Subcutaneous adipose tissue (tissue), 4 donors: ENCODE data around the gene SYT10. TPM values are rescaled to one million over a fixed set of nuclear protein-coding genes. Genes with fewer than 3 reads are reported as not detected.

ENCODE experiments used
- total RNA-seq, 4 donors: library from RNA; depleted of rRNA; stranded (reverse); fragments of >200 nt; gene quantifications; one replicate each; pipeline ENCODE4 v1.1.0, GENCODE V29; 2016
- TF ChIP-seq, protein P1 (sequence below): fragments of 450-650 bp; IDR thresholded peaks from one replicate; pipeline ENCODE4 v1.5.1; 2016; ENCODE audit warnings: low read depth, mild to moderate bottlenecking, control low read depth, antibody characterized with exemption, moderate library complexity

SYT10 gene
- total RNA-seq, 4 donors from 2014 or later: not detected

DNA sequence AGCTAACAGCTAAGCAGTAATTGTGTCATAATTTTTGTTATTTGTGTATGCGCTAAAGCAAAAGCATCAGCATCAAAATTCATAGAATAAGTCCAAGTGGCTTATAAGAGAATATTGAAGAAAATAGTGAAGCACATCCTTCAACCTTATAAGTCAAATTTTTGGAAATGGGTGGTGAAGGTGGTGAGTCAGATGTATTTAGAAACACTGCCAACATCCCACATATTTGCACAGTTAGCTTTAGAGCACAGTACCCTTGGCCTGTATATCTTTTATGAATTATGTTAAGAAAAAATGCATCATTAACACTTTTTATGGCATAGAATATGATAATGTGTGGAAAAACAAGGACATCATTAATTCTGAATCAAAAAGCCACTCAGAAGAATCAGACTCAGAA lies 8.0 kb downstream of the SYT10 start:
- TF ChIP-seq, protein P1, sequence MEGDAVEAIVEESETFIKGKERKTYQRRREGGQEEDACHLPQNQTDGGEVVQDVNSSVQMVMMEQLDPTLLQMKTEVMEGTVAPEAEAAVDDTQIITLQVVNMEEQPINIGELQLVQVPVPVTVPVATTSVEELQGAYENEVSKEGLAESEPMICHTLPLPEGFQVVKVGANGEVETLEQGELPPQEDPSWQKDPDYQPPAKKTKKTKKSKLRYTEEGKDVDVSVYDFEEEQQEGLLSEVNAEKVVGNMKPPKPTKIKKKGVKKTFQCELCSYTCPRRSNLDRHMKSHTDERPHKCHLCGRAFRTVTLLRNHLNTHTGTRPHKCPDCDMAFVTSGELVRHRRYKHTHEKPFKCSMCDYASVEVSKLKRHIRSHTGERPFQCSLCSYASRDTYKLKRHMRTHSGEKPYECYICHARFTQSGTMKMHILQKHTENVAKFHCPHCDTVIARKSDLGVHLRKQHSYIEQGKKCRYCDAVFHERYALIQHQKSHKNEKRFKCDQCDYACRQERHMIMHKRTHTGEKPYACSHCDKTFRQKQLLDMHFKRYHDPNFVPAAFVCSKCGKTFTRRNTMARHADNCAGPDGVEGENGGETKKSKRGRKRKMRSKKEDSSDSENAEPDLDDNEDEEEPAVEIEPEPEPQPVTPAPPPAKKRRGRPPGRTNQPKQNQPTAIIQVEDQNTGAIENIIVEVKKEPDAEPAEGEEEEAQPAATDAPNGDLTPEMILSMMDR: no peak

DNA sequence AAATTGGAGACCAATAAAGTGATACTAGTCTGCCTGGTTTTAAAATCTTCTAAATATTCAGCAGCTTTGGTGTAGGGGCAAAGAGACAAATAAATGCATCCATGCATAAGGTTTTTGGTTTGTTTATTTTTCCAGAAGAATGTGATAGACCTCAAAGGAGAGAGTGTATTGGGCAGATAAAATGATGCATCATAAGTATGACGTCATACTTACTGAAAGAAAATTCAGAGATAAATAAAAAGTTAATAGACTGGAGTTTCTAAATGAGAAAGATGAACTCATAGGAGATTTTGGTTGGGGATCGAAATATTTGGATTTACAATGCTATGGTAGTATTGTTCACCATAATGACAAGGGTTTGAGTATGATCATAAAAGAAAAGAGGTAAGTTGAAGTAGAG lies 10.2 kb downstream of the SYT10 start:
- TF ChIP-seq, protein P1: no peak

DNA sequence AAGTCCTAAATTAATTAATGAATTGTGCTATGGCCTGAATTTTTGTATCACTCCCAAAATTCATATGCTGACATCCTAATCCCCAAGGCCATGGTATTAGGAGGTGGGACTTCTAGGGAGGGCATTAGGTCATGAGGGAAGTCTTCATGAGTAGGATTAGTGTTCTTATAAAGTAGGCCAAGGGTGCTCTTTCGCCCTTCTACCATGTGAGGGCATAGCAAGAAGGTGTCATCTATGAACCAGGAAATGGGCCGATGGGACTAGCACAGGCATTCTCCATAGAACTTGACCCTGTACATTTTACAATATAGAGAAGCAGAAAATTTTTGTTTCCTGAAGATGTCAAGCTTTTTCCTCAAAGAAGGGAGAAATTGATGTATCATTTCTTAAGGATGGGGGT lies 12.5 kb downstream of the SYT10 start:
- TF ChIP-seq, protein P1: no peak

DNA sequence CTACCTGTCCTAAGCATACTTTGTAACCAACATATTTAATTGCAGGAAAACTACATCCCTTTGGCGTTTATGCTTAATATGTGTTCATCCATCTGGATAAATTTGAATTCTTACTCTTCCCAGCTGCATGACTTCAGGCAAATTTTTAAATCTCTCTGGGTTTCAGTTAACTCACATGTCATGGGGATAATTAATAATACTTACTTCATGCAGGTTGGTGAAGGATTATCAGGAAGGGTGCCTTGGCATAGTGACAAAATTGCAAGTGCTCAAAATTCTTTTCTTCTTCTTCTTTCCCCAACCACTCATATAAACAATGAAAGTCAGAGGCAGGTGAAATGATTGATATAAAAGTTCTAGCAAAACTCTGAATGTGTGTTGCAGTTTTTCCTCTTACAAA lies 15.9 kb downstream of the SYT10 start:
- TF ChIP-seq, protein P1: no peak

- TF ChIP-seq, protein P1: no peak
Observed at GRCh38 chr12:33383503-33383902, 56.1 kb downstream of the SYT10 start.

DNA sequence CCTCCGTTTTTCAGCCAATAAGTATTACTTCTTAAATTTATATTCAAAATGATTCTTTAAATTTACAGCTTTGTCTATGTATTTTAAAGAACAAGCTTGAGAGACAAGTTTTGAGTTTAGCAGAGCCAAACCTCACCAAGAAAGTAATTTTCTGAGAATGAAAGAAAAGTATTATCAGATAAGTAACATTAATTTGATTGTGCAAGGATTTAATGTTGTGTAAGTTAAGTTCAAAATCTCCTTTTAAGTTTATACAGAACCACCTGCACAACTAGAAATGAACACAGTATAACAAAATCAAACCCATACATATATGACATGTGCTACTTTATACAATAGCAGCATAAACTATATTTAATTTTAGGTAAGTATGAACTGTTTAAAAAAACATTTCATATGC lies 63.5 kb downstream of the SYT10 start:
- TF ChIP-seq, protein P1: no peak

GRCh38 chr12:33370318-33370717 lies 69.3 kb downstream of the SYT10 start:
- TF ChIP-seq, protein P1: no peak
